Measurements from ENCODE around the gene ELANE.

DNA sequence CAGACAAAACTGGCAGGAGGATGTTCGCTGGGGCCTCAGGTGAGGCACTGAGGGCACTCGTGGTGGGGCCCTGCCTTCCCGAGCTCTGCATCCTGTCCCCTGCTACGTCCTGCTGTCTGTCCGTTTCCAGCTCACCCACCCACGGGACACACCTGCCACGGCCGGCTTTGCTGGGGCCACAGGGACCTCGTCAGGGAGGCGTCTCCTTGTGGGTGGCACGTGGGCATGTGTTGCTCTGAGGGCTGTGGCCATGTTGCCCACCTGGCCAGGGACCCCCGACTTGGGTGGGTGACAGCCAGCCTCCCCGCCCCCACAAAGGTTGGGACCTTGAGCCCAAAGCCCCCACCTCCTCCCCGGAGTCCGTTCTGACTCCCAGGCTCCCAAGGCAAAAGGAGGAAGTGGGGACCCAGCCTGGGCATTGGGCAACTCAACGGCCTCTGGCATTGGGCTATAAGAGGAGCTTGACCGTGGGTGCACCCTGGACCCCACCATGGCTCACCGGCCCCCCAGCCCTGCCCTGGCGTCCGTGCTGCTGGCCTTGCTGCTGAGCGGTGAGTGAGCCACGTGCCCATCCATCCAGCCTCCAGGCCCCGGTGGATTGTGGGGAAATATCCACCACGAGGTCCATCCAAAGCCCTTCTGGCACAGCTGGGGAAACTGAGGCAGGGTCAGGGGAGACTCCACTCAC, 11.4 kb upstream of the ELANE start, which contains the start of gene PRTN3:
- TF ChIP-seq YY1 (IDR thresholded peaks at IDR 0.05; ENCODE audit: borderline replicate concordance in 1 of 3, control insufficient read depth in 1 of 3, extremely low read depth in 1 of 3, insufficient read depth in 3 of 3, insufficient read length in 1 of 3, insufficient replicate concordance in 2 of 3, low read depth in 1 of 3, low read length in 2 of 3) (no peak), ZSCAN29 (IDR thresholded peaks at IDR 0.05) (no peak), NFYB (IDR thresholded peaks at IDR 0.05; ENCODE audit: extremely low read depth, insufficient read length) (no peak), NCOA6 (IDR thresholded peaks at IDR 0.05) (no peak), RNF2 (IDR thresholded peaks at IDR 0.05) (no peak), MAFK (IDR thresholded peaks at IDR 0.05; ENCODE audit: low read length) (no peak), NUFIP1 (IDR thresholded peaks at IDR 0.05; ENCODE audit: partially characterized antibody) (no peak), BRCA1 (IDR thresholded peaks at IDR 0.05) (no peak), BRCA1 (CRISPR knock-in tag; IDR thresholded peaks at IDR 0.05) (no peak)
- TF ChIP-seq, protein P1, sequence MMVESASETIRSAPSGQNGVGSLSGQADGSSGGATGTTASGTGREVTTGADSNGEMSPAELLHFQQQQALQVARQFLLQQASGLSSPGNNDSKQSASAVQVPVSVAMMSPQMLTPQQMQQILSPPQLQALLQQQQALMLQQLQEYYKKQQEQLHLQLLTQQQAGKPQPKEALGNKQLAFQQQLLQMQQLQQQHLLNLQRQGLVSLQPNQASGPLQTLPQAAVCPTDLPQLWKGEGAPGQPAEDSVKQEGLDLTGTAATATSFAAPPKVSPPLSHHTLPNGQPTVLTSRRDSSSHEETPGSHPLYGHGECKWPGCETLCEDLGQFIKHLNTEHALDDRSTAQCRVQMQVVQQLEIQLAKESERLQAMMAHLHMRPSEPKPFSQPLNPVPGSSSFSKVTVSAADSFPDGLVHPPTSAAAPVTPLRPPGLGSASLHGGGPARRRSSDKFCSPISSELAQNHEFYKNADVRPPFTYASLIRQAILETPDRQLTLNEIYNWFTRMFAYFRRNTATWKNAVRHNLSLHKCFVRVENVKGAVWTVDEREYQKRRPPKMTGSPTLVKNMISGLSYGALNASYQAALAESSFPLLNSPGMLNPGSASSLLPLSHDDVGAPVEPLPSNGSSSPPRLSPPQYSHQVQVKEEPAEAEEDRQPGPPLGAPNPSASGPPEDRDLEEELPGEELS (CRISPR knock-in tag; IDR thresholded peaks at IDR 0.05; ENCODE audit: borderline replicate concordance) = no peak
